Upper lobe of left lung (tissue), 6 donors: Measurements from ENCODE around the gene TICAM1. TPM values are rescaled to one million over a fixed set of nuclear protein-coding genes. Genes with fewer than 3 reads are reported as not detected.
"Not testable (repeated sequence)": the region's sequence is repeated elsewhere in the genome, so short reads cannot be mapped to it uniquely, and the experiment has no call there.

Experiments
- ATAC-seq, 2 donors: fragments of 200-7000 bp; cut with Tn5 transposase; one replicate each; pipeline ENCODE4 v1.9.1; 2022; ENCODE audit warnings: mild to moderate bottlenecking in 2 of 2, moderate library complexity in 2 of 2; ENCODE audit not compliant: low FRiP score in 2 of 2
- DNase-seq, 2 donors: peaks; one replicate each; pipeline ENCODE4 v3.0.0-alpha.2; 2019 to 2020
- H3K27ac ChIP-seq, 4 donors: fragments of 200-600 bp; sonication (generic); one replicate each; pipeline ENCODE4 v1.5.1; 2016 to 2019
- H3K27me3 ChIP-seq, 4 donors: fragments of 200-600 bp; sonication (generic); one replicate each; pipeline ENCODE4 v1.5.1; 2017 to 2019
- H3K36me3 ChIP-seq, 4 donors: fragments of 200-600 bp; sonication (generic); one replicate each; pipeline ENCODE4 v1.5.1; 2016 to 2019
- H3K4me1 ChIP-seq, 4 donors: fragments of 200-600 bp; sonication (generic); one replicate each; pipeline ENCODE4 v1.5.1; 2018 to 2019
- H3K4me3 ChIP-seq, 4 donors: fragments of 200-600 bp; sonication (generic); one replicate each; pipeline ENCODE4 v1.5.1; 2017 to 2019; ENCODE audit warnings: mild to moderate bottlenecking in 2 of 4, moderate library complexity in 1 of 4
- H3K9me3 ChIP-seq, 4 donors: fragments of 200-600 bp; sonication (generic); one replicate each; pipeline ENCODE4 v1.5.1; 2018 to 2019
- EP300 ChIP-seq, 4 donors: sonication (generic); formaldehyde crosslinking; IDR thresholded peaks; one replicate each; pipeline ENCODE4 v1.5.1; 2017; ENCODE audit warnings: antibody characterized with exemption in 4 of 4, control low read depth in 2 of 4
- POLR2A ChIP-seq, 4 donors: fragments of 450-650 bp; IDR thresholded peaks; one replicate each; pipeline ENCODE4 v1.5.1; 2016 to 2017; ENCODE audit warnings: antibody characterized with exemption in 4 of 4, mild to moderate bottlenecking in 2 of 4
- POLR2AphosphoS5 ChIP-seq, 2 donors: sonication (generic); formaldehyde crosslinking; IDR thresholded peaks; one replicate each; pipeline ENCODE4 v1.5.1; 2017; ENCODE audit warnings: antibody characterized with exemption in 2 of 2
- WGBS, 2 donors: methylation state at CpG; one replicate each; pipeline ENCODE4 v1.1.5; 2017 to 2018; 5-methylcytosine and 5-hydroxymethylcytosine counted together
- total RNA-seq, 6 donors: library from RNA; depleted of rRNA in 4 of 6; stranded (reverse); fragments of >200 nt in 4 of 6; gene quantifications; one replicate each; pipeline versions ENCODE4 v1.1.0 to v1.2.1, GENCODE V29; 2016 to 2021
- TF ChIP-seq, protein P1 (sequence below), 6 experiments: fragments of 450-650 bp in 4 of 6; fragments of 200-600 bp in 2 of 6; sonication (generic) in 2 of 6; IDR thresholded peaks; one replicate each; pipeline ENCODE4 v1.5.1; 2016 to 2019; ENCODE audit warnings: antibody characterized with exemption in 6 of 6
- donor health status: DM: no; HTN: no; CAD: no; lungs with moderate emphysema.
- donor health status: DM: no; HTN: yes; CAD: no; lungs with severe emphysema.

Gene TICAM1
- total RNA-seq, 6 donors from 2014 or later: 9.0 to 23.3 (median 17.1) TPM

- no peak for TF ChIP-seq POLR2AphosphoS5 (IDR thresholded peaks at IDR 0.05)
- TF ChIP-seq, protein P1, sequence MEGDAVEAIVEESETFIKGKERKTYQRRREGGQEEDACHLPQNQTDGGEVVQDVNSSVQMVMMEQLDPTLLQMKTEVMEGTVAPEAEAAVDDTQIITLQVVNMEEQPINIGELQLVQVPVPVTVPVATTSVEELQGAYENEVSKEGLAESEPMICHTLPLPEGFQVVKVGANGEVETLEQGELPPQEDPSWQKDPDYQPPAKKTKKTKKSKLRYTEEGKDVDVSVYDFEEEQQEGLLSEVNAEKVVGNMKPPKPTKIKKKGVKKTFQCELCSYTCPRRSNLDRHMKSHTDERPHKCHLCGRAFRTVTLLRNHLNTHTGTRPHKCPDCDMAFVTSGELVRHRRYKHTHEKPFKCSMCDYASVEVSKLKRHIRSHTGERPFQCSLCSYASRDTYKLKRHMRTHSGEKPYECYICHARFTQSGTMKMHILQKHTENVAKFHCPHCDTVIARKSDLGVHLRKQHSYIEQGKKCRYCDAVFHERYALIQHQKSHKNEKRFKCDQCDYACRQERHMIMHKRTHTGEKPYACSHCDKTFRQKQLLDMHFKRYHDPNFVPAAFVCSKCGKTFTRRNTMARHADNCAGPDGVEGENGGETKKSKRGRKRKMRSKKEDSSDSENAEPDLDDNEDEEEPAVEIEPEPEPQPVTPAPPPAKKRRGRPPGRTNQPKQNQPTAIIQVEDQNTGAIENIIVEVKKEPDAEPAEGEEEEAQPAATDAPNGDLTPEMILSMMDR (IDR thresholded peaks at IDR 0.05): no peak
- TF ChIP-seq EP300 (IDR thresholded peaks at IDR 0.05): no peak
- TF ChIP-seq POLR2A (IDR thresholded peaks at IDR 0.05): no peak
- no peaks in the 10 kb centered on the region for H3K9me3 ChIP-seq
- no peak for ATAC-seq
- H3K27ac ChIP-seq: peak overlapping the region; percentile 91 to 98 (median 93)
- DNase-seq: no peak
- 86% methylated on average over 6 of the region's 6 CpGs for WGBS, 2 donors
- no peaks in the 10 kb centered on the region for H3K27me3 ChIP-seq
- peaks cover 20 to 37% (median 21%) of the 10 kb centered on the region in 4 donors for H3K4me1 ChIP-seq
- H3K36me3 ChIP-seq: peaks cover 0 to under 1% (median 0%) of the 10 kb centered on the region in 4 donors
- peak overlapping the region; percentile 73 to 97 (median 79) for H3K4me3 ChIP-seq
Measured at GRCh38 chr19:4830332-4830731, 1.2 kb downstream of the TICAM1 start.

DNA sequence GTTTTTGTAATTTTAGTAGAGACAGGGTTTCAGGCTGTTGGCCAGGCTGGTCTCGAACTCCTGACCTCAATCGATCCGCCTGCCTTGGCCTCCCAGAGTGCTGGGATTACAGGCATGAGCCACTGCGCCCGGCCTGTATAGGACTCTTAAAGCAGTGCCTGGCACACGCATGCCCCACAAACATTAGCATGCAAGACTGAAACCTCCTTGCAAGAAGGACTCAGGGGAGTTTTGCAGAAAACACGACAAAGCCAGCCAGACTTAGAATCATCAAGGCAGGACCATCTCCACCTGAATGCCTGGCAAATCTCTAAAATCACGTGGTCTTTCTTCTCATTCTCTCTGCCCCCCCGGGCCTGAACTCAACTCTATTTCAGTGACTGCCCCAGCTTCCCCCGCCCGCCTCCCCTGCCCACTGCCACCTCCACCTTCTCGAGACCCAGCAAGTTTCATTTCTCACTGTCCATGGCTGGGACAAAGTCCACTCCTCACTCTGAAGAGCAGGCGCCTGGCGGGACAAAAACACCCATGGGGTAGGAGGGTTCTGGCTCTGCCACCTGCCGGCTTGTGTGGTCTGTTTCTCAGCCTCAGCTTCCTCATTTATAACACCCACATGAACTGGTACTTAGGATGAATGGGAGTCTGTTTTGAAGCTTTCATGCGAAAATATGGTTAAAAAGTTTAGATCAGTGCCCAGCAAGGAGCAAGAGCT is 2.4 kb downstream of the TICAM1 start:
- Histone ChIP-seq H3K9me3 (no peaks in the 10 kb centered on the region), H3K4me3 (no peak overlapping the region), H3K27me3 (no peaks in the 10 kb centered on the region), H3K36me3 (peaks cover 0 to 7% (median 3%) of the 10 kb centered on the region in 4 donors), H3K27ac (peak overlapping the region; percentile 16 to 94 (median 58)), H3K4me1 (peaks cover 20 to 37% (median 21%) of the 10 kb centered on the region in 4 donors)
- TF ChIP-seq POLR2A (IDR thresholded peaks at IDR 0.05): no peak
- TF ChIP-seq EP300 (IDR thresholded peaks at IDR 0.05): no peak
- no peak for TF ChIP-seq POLR2AphosphoS5 (IDR thresholded peaks at IDR 0.05)
- TF ChIP-seq, protein P1 (IDR thresholded peaks at IDR 0.05): no peak
- ATAC-seq (no peak), DNase-seq (no peak)
- 57 to 64% methylated on average over 13 to 16 of the region's 16 CpGs for WGBS, 2 donors

GRCh38 chr19:4823577-4823976 is 7.9 kb downstream of the TICAM1 start:
- 86 to 88% methylated on average over 6 of the region's 6 CpGs for WGBS, 2 donors
- no peak for ATAC-seq
- H3K36me3 ChIP-seq: peaks cover 0 to 21% (median 13%) of the 10 kb centered on the region in 4 donors
- TF ChIP-seq POLR2A (IDR thresholded peaks at IDR 0.05) (no peak), POLR2AphosphoS5 (IDR thresholded peaks at IDR 0.05) (no peak), EP300 (IDR thresholded peaks at IDR 0.05) (no peak)
- TF ChIP-seq, protein P1 (IDR thresholded peaks at IDR 0.05): no peak
- no peaks in the 10 kb centered on the region for H3K27me3 ChIP-seq
- no peak overlapping the region for H3K27ac ChIP-seq
- H3K4me3 ChIP-seq: no peak overlapping the region
- H3K9me3 ChIP-seq: no peaks in the 10 kb centered on the region
- H3K4me1 ChIP-seq: peaks cover 0 to 11% (median 4%) of the 10 kb centered on the region in 4 donors
- DNase-seq: no peak

- H3K27ac ChIP-seq, ATAC-seq, H3K9me3 ChIP-seq, H3K27me3 ChIP-seq, H3K4me3 ChIP-seq, H3K4me1 ChIP-seq, DNase-seq: not testable (repeated sequence)
- 97 to 98% methylated on average over 7 of the region's 7 CpGs for WGBS, 2 donors
- peaks cover 0 to 33% (median 24%) of the 10 kb centered on the region in 4 donors for H3K36me3 ChIP-seq
Measured at GRCh38 chr19:4822354-4822753, 9.2 kb downstream of the TICAM1 start.

DNA sequence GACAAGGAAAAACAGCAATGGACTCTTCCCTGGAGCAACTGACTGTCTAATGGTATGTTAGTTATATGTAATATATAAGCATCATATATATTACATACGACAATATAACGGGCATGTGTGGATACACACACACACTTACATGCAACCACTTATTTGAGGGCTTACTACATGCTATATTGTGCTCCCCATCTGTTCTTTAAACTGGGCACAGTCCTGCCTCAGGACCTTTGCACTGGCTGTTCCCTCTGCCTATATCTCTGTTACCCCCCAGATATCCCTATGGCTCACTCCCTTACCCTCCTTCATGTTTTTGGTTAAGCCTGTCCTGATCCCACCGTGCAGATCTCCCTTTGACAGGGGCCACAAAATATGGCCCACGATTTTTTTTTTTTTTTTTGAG is 10.2 kb downstream of the TICAM1 start:
- ATAC-seq: no peak
- peaks cover 0 to 44% (median 35%) of the 10 kb centered on the region in 4 donors for H3K36me3 ChIP-seq
- 83 to 93% methylated on average over 4 of the region's 4 CpGs for WGBS, 2 donors

More for the DNA sequence above, 10.2 kb downstream of the TICAM1 start:
- H3K27me3 ChIP-seq: no peaks in the 10 kb centered on the region
- no peak overlapping the region for H3K27ac ChIP-seq
- H3K4me3 ChIP-seq: no peak overlapping the region
- peaks cover 3 to 5% (median 4%) of the 10 kb centered on the region in 4 donors for H3K4me1 ChIP-seq
- DNase-seq: no peak
- no peak for TF ChIP-seq EP300 (IDR thresholded peaks at IDR 0.05)
- no peak for TF ChIP-seq POLR2AphosphoS5 (IDR thresholded peaks at IDR 0.05)
- TF ChIP-seq POLR2A (IDR thresholded peaks at IDR 0.05): no peak
- TF ChIP-seq, protein P1 (IDR thresholded peaks at IDR 0.05): no peak
- H3K9me3 ChIP-seq: no peaks in the 10 kb centered on the region
